HG02943 (cell line): Measurements from ENCODE around the gene ARVCF.

ENCODE experiments used
- ATAC-seq: cut with Tn5 transposase; IDR thresholded peaks from one replicate; pipeline ENCODE4 v1.9.1; 2021; ENCODE audit warnings: mild to moderate bottlenecking, low read depth, moderate library complexity; ENCODE audit not compliant: unreplicated experiment

Gene ARVCF

DNA sequence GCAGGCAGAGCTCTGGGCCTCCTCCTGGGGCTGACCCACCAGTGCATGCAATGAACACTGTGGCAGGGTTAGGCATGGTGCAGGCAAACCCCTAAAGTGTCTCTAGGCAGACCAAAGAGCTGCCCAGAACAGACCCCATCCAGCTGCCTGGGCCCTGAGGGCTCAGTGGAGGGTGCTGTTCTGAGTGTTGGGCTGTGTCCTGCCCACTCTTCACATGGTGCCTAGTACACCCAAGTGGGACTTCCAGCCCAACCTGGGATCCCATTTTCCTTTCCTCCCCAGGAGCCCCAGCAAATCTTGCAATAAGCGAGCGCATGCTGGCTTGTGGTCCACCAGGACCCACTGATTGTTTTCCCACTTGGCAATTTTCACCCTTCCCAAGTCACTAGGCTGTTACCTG lies 26.4 kb downstream of the ARVCF start:
- no peak for ATAC-seq

DNA sequence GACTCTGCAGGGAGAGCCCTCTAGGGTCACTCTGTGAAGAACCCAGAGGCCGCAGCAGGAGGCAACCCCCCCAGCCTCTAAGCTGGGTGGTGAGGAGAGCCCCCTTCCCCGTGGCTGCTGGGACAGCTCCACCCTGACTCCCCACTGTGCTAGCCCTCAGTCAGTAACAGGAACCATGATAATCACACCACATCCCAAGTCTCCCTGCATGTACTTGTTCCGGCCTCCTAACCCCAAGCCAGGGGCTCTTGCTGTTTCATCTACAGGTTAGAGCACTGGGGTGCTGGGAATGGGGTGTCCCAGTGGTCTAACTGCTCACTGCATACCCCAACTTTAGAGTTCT lies 26.9 kb downstream of the ARVCF start:
- no peak for ATAC-seq

DNA sequence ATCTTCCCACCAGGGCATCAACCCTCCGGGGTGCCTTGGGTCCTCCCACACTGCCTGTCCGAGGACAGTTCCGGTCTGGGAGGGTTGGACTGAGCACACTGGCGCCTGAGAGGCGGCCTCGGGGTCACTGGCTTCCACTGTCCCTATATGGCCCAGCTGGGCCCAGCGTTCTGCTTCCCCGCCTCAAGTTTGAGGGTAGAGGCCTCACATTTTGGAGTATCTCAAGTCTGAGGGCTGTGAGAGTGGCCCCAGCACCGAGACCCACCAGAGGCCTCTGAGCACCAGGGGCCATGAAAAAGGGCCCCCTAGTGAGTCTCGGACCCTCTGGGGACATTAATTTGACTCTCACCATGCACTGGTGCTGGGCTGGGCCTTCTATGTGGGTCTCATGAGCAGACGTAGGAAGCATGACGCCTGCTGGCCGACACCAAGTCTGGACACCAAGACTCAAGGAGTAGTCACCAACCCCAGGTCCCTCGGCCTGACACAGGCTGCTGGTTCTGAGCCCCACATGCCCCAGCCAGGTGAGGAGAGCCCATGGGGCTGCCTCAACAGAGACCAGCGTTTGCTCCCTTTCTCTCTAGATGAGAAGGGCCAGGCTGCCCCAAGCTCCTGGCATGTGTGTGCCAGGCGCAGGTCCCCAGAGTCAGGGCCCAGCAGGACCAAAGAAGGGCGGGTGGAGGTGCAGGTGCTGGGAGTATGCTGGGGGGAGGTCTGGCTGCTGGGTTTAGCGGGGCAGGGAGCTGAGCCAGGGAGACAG lies 27.5 kb downstream of the ARVCF start:
- ATAC-seq = no peak

DNA sequence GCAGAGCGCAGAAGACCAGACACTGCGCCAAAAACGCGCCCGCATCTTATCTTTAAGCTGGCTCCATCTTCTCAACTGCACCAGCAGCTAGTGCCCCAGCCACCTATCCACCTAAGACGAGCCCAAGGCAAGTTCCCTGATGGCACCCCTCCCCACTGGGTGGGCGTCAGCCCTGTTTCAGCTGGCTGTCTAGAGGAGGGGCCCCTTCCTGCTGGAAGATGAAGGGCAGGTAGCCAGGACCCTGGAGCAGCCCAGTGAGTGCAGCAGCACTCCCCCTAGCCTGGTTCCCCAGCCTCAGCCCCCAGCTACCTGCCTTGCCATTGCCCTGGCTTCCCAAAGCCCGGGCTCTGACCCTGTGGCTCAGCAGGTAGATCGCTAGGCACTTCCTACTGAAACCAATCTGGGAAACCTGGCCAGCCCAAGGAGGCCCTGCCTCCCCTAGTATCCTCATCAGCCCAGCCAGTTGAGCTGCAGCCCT lies 28.3 kb downstream of the ARVCF start:
- ATAC-seq = no peak

DNA sequence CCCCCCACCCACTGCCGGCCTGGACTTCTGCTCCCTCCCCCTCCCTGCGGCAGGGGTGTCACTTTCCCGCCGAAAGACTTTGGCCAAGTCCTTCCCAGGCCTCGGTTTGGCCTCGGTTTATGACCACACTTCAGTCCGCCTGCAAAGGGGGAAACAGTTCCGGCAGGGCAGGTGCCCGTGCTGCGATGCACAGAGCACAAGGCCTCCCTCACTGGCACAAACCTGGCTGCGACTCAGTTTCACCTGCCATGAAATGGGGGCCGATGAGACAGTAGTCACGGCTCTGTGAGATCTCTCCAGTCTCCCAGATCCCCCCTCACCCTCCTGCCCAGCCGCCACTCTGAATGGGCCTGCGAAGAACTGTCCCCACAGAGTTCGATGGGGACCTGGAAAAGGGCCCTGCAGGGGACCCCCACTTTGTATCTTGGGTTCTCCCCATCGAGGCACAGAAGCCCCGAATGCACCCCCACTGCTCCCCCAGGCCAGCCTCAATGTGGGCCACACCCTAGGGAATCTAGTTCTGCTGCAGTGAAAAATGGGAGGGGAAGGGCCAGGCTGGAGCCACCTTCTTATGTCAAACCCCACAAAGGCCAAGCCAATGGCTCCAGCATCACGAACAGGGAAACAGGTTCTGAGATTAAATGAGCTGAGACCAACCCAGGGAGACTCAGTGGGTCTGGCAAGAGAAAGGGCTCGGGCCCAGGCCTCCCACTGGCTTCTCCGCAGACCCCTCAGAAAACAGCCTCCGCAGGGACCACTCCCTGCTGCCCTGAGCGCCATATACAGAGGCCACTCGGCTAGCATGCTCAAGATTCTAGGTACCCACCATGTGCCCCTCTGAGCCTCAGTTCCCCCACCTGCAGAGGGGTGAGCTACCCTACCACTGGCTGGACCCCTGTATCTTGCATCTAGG lies 29.0 kb downstream of the ARVCF start:
- no peak for ATAC-seq

DNA sequence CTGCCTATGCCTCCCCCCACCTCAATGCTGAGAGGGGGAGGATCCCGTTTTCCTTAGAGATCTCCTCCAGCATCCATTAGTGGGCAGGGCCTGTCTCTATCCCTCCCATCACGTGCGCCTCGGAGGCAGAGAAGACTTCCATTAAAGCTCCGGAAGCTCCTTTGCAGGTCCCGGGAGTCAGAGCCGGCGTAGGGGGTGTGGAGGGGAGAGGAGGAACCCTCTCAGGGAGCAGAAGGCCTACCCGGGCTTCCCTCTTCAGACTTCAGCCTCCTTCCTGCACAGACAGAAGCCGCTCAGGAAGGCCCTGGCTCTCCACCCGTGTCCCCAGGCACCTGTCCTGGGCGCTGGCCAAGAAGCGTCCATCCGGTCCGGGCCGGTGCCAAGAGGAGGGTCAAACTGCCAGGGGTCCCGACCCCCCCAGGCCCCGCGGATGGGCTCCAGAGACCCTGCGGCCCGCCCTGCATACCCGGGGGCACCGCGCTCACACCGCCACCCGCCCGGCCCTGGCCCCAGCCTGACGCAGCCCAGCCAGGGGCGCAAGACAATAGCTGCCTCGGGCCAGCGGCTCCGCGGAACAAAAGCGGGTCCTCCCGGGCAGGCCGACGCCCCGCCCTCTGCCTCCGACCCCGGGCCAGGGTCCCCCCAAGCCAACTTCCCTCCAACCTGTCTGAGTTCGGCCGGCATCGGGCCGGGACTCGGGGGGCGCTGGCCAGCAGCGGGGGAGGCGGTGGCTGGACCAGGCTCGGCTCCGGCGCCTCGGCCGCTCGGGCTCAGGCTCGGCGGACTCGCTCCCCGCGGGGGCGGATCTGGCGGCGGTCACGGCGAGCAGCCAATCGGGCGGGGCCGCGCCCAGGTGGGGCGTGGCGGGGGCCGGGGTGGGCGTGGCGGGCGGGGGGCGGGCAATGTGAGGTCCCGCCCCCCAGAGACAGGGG lies 29.9 kb downstream of the ARVCF start:
- no peak for ATAC-seq

DNA sequence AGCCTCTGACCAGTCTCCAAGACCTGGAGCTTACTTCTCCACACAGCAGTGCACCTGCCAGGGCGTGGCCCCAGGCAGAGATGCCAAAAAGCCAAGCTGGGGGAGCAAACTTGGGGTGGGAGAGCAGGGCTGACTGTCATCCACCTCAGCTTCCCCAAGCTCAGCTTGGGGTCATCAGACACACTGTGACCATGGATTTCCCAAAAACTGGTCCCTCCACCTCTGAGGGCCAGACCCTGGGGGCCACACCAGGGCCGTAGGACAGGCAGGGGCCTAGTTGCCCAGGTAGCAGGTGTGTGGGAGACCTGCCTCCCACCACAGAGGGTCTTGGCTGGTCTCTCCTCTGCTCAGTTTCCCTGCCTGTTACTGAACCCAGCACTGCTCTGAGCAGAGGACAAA lies 30.6 kb downstream of the ARVCF start:
- ATAC-seq = no peak

DNA sequence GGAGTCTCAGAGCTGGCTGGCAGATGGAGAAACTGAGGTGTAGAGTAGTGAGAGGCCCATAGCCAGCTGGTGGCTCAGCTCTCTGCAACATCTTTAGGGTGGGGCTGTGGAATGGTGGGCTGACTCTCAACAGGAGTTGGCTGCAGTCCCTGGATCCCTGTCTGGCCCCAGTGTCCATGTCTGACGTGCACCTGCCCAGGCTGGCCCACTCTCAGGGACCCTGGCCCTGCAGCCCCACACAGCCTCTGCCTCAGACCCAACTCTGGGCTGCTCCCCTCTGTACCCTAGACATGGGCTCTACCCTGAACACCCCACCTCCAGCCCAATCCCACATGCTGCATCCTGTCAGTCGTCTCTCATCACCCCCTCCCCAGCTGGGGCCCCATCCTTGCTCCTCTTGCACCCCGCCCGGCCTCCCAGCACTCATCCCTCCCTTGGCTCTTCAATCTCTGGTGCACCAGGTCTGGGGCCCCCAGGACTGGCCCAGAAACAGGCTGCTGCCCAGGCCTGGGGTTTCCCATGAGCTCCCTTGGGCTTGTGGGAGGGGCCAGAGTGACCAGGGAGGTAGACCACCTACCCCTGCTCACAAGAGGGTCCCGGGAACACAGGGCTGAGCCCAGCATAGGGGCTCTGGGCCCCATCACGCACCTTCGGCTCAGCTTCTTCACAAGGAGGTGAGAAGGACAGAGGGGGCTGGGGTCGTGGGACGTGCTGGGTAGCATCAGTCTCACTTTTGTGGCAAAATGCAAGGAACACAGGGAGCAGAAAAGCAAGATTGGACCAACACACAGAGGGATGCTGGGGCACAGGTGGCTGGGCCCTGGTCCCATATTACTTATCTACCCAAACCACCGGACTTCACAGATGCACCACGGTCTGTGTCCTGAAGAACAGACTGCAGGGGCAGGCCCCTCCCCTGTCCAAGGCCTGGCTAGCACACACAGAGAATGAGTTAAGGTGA lies 31.5 kb downstream of the ARVCF start:
- no peak for ATAC-seq

DNA sequence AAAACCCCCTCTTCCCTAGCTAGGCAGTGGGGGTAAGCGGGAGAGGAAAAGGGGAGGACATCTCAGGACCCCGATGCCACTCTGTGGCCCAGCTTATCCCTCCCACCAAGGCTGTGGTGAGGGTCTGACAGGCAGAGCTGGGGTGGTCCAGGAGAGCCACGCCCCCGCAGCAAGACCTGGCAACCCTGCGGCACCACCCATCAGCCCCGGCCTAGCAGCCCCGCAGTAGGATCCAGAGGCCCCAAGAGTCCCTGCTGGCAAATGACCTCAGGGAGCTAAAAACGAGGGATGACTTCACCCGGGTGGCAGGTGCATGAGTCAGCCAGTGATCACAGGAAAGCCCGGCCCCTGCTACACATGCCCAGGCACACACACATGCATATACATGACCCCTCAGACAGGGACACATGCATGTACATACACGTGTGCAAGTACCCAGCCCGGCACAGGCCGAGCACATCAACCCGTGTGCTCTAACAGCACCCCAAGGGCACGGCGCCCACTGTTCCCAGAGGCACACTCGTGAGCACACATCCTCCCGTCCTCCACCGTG lies 32.3 kb downstream of the ARVCF start:
- no peak for ATAC-seq

DNA sequence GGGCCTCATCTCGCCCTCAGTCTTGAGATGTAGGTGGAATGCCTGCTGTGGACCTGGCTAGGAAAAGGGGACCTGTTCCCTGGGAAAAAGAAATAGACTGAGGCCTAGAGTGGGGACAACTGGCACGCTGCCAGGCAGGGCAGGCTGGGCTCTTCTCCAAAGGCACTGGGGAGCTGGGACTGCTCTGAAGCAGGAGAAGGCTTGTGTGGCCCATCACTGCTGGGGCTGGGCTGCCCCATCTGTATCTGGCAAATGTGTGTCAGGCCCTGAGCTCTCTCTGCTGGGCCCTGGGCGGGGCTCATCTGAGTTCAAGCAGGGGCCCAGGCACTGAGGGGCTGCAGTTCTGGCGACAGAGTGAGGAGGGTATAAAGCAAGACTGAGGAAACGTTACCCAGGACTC lies 32.9 kb downstream of the ARVCF start:
- ATAC-seq = no peak

DNA sequence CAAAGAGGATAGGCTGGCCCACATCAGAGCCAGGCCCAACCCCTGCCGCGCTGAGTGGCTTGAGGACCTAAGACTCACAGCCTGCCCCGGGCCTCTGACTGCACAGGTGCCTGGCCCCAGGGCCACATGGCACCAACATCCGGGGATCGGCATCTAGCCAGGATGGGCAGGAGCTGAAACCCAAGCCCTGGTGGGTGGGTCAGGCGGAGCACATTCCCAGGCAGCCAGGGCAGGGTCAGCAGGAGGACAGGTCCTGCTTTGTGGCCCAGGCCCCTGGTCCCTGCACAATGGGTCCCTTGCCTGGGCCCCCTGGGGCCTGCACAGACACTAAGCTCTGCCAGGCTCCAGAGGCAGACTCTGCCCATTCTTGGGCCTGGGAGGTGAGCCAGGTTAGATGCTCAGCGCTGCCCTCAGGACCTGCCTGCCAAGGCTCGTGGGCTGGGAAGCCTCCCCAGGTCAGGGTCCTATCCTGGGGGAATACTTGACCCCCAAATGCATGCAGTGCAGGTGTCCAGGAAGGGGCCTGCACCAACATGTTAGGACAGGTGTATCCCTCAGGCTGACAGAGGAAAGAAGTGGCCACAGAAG lies 33.5 kb downstream of the ARVCF start:
- no peak for ATAC-seq

DNA sequence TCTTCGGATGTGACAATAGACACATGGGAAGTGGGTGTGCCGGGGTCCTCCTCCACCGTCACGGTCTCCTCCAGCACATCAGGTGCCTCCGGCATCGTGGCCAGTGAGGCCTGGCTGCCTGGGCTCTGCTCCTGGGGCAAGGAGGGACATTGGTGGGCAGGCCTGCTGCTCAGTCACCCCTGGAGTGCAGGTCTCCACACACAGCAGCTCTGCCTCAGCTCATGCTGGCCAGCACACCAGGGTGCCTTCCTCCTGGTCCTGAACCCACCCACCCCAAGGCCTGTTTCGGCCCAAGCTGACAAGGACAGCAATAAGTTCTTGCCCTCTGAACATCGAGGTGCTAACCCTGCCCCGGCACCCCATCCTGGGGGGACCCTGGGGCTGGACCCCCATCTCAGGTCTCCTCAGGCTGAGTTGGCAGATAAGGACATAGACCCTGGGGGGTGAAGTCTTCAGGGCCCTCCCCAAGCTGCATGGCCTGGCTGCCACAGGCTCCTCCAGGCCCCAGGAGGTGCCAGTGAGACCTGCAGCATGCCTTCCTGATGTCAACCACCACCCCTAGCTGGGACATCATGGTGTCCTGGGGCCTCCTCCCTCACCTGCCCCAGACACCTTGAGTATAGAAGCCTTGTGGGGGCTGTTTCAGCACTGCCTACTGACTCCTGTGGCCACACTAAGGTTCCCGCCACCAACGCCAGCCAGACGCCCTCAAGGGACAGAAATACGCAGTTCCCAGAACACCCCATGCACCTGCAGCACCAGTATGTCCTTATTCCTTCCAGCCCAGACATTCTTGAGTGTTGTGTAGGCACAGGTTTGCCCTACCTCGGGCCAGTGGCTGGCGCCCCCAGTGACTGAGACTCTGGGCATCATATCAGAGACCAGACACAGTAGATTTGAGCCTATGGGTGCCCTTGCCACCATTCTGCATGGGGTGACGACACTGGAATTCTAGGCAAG lies 34.4 kb downstream of the ARVCF start:
- ATAC-seq = no peak

DNA sequence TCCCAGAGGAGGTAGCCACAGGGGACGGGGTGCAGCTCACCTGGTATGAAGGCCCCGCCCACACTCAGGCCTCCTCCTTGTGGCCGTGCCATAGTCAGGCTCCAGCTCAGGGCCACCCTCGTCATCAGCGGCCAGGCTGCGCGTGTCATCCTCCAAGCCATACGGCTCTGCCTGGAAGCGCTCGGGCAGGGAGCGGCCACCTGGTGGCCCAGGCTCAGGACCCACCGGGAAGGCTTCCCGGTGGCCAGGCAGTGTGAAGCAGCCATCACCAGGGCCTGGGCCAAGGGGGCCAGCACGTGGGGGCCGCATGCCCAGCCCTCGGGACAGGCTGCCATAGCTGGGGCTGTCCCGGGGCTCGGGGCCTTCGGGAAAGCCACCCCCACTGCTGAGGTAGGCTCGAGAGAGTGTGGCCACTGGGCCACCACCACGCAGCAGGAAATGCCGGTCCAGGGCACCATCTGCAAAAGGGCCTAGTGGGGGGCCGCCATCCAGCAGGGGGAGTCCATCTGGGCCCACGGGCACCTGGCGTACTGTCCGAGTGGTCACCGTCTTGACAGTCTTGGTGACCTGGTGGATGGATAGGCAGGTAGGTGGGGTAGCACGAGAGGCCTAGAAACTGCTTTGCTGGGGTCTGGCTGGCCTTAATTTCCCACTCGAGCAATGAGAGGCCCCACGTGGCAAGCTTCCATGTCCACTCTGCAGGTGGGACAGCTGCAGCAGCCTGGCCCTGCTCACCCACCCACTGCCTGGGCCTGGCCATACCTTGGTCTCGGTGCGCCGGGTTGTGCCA lies 35.3 kb downstream of the ARVCF start:
- no peak for ATAC-seq

DNA sequence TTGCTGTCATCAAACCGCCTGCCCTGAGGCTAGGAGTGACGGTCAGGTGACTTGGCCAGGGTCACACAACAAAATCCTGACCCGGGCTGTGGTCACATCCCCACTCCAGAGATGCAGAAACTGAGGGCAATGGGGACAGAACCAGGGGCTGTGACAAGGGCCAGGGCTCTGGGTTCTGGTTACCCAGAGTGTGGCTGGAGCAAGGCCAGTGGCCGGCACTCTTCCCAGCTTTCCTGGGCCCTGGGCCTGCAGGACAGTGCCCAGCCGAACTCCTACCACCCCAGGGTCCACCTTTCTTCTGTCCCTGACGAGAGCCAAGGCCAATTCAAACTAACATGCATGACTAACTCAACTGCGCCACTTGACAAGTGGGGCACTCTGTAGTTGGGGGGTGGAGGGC lies 35.9 kb downstream of the ARVCF start:
- ATAC-seq = no peak

DNA sequence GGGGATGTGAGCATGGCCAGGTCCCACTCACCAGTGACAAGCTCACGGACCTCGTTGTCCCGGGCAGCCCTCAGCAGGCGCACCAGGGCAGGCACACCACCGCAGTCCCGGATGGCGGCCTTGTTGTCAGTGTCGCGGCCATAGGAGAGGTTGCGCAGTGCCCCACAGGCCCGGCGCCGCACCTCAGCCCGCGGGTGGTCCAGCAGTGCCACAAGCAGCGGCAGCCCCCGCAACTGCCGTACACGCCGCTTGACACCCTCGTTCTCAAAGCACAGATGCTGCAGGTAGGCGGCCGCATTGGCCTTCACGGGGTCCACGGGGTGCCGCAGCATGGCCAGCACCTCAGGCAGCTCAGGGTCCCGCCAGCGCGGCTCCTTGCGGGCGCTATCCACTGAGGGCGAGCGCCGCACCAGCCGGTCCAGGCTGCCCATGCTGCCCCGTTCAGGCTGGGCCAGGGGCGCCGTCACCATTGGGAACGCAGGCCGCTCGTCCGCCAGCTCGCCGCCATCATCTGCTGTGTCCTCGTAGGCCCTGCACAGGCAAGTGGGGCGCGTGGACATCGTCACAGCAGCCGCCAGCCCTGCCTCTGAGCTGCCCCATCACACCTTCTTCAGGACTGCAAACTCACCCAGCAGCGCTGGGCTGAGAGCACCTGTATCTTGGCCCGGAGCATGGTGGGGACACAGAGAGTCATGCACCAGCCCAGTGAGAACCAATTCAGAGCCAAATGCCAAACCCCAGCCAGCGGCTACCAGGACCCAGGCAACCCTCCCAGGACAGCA lies 36.7 kb downstream of the ARVCF start:
- no peak for ATAC-seq

DNA sequence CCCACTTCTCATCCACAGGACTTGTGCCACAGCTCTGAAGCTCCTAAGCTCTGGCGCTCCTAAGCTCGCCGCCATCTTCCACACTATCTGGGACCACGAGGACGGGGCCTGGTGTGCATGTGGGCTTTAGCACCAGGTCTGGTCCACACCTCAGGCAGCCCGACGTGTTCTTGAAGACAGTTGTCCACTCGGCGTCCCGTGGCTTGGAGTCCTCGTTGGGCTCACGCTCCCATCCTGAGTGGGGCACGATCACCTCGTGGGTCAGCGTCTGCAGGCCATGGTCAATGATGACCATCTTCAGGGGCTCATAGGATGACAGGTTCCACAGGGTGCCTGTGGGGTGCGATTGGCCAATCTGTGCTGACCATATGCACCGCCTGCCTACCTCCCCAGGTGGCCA lies 37.9 kb downstream of the ARVCF start:
- ATAC-seq = no peak
